ENCODE data around the gene CCDC7.

DNA sequence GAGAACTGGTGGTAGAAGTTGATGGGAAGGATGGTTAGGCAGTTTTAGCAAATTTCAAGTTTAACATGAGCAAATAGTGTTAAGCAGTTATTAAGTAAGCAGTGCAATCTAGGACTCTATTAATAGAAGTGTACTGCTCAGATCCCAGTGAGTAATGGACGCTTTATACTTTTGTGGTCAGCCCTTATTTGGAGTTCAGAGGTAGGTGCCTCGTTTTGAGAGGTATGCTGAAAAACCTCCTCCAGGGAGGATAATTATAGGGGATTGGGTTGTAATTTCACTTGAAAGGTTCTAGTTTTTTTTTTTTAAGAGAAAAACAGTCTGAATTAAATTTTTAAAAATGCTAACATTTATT, 33.5 kb upstream of the CCDC7 start:
- TF ChIP-seq, protein P1, sequence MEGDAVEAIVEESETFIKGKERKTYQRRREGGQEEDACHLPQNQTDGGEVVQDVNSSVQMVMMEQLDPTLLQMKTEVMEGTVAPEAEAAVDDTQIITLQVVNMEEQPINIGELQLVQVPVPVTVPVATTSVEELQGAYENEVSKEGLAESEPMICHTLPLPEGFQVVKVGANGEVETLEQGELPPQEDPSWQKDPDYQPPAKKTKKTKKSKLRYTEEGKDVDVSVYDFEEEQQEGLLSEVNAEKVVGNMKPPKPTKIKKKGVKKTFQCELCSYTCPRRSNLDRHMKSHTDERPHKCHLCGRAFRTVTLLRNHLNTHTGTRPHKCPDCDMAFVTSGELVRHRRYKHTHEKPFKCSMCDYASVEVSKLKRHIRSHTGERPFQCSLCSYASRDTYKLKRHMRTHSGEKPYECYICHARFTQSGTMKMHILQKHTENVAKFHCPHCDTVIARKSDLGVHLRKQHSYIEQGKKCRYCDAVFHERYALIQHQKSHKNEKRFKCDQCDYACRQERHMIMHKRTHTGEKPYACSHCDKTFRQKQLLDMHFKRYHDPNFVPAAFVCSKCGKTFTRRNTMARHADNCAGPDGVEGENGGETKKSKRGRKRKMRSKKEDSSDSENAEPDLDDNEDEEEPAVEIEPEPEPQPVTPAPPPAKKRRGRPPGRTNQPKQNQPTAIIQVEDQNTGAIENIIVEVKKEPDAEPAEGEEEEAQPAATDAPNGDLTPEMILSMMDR (conservative IDR thresholded peaks at IDR 0.05), result no peak
- no peak for TF ChIP-seq EZH2 (IDR thresholded peaks at IDR 0.05; ENCODE audit: low read depth)
